ENCODE results near the gene CORO2A. TPM values are rescaled to one million over a fixed set of nuclear protein-coding genes. Genes with fewer than 3 reads are reported as not detected.

The CORO2A gene
- total and polyA plus RNA-seq, 9 donors: 0.13 to 3.7 (median 1.2) TPM

DNA sequence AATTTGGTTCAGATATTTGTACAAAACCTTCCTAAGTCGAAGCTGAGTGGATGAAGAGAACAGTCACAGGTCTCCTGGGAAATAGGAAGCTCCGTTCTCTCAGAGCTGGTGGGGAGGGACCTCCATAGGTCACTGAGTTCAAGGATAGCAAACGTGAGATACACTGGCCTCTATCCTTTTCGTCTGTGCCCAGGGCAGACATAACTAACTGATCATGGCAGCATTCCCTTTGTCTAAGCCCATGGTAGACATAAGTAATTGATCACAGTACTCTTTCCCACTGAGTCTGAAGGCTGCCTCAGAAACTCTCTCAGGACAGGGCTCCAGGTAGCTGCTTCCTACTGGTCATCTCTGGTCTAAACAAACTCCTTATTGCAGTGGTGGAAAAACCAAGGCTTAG is 12.3 kb upstream of the CORO2A start:
- Histone ChIP-seq H3K4me1 (ENCODE audit: insufficient read depth) (no peaks in the 10 kb centered on the region), H3K4me3 (no peak overlapping the region), H3K27me3 (no peaks in the 10 kb centered on the region), H3K27ac (no peak overlapping the region), H3K9me3 (no peaks in the 10 kb centered on the region), H3K36me3 (no peaks in the 10 kb centered on the region)
- 36 to 45% (median 40%) methylated on average over 4 of the region's 4 CpGs for WGBS, 3 donors
- no peak for DNase-seq
- intact Hi-C loops (cut with DNase I): loop anchor here in 2 of 4 donors (5.0 to 10.0 kb wide), 3 partner anchors 48 to 570 kb away; partner anchors contain the start of gene TBC1D2 (in 1 of the 2)
- TF ChIP-seq EP300 (IDR thresholded peaks at IDR 0.05): no peak
- TF ChIP-seq POLR2A (IDR thresholded peaks at IDR 0.05): no peak
- TF ChIP-seq CTCF (IDR thresholded peaks at IDR 0.05): no peak

DNA sequence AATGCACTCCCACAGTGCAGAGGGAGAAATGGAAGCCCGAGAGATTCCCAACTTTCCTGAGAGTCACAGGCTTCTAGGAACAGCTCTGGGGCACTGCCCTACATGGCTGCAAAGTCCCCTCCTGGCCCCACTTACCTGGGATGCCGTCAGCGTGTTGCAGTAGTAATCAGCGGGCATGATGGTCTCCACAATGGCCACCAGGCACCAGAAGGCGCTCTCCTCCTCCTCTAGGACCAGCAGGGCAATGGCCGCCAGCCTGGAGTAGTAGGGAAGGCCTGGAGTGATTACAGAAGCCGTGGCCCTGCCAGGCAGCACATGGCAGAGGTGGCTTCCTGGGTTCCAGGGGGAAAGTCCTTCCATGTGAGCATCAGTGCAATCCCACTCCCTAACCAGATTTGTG is 10.7 kb upstream of the CORO2A start:
- Histone ChIP-seq H3K27me3 (no peaks in the 10 kb centered on the region), H3K4me1 (ENCODE audit: insufficient read depth) (no peaks in the 10 kb centered on the region), H3K36me3 (no peaks in the 10 kb centered on the region), H3K9me3 (no peaks in the 10 kb centered on the region), H3K4me3 (no peak overlapping the region), H3K27ac (no peak overlapping the region)
- WGBS, 3 donors: 77 to 89% (median 81%) methylated on average over 7 of the region's 7 CpGs
- intact Hi-C loops (cut with DNase I): loop anchor here in 2 of 4 donors (10.0 kb wide), 2 partner anchors 52 to 572 kb away; partner anchors contain the start of gene TBC1D2 (in 1 of the 2)
- DNase-seq: no peak
- TF ChIP-seq POLR2A (IDR thresholded peaks at IDR 0.05) (no peak), CTCF (IDR thresholded peaks at IDR 0.05) (no peak), EP300 (IDR thresholded peaks at IDR 0.05) (no peak)

- WGBS, 3 donors: 48 to 61% (median 59%) methylated on average over 5 of the region's 5 CpGs
- Histone ChIP-seq H3K27me3 (no peaks in the 10 kb centered on the region), H3K9me3 (no peaks in the 10 kb centered on the region), H3K36me3 (no peaks in the 10 kb centered on the region), H3K4me1 (ENCODE audit: insufficient read depth) (no peaks in the 10 kb centered on the region), H3K4me3 (no peak overlapping the region), H3K27ac (no peak overlapping the region)
- TF ChIP-seq CTCF (IDR thresholded peaks at IDR 0.05) (no peak), EP300 (IDR thresholded peaks at IDR 0.05) (no peak), POLR2A (IDR thresholded peaks at IDR 0.05) (no peak)
- DNase-seq: no peak
- intact Hi-C loops (cut with DNase I): loop anchor here in 2 of 4 donors (10.0 kb wide), 2 partner anchors 53 to 573 kb away; partner anchors contain the start of gene TBC1D2 (in 1 of the 2)
These were observed 9.8 kb upstream of the CORO2A start for GRCh38 chr9:98202252-98202651.

- Histone ChIP-seq H3K27me3 (no peaks in the 10 kb centered on the region), H3K4me3 (no peak overlapping the region), H3K27ac (no peak overlapping the region), H3K4me1 (ENCODE audit: insufficient read depth) (no peaks in the 10 kb centered on the region), H3K36me3 (no peaks in the 10 kb centered on the region), H3K9me3 (no peaks in the 10 kb centered on the region)
- TF ChIP-seq POLR2A (IDR thresholded peaks at IDR 0.05) (no peak), CTCF (IDR thresholded peaks at IDR 0.05) (no peak), EP300 (IDR thresholded peaks at IDR 0.05) (no peak)
- intact Hi-C loops (cut with DNase I): loop anchor here in 2 of 4 donors (10.0 kb wide), 2 partner anchors 53 to 573 kb away; partner anchors contain the start of gene TBC1D2 (in 1 of the 2)
- 88 to 99% (median 89%) methylated on average over 4 to 7 of the region's 7 CpGs for WGBS, 3 donors
- DNase-seq: no peak
These were observed 9.3 kb upstream of the CORO2A start for GRCh38 chr9:98201749-98202148.

Measured in ovary (tissue), 9 donors.